ENCODE data around the gene ZSCAN12.

- TF ChIP-seq SP1 (IDR thresholded peaks at IDR 0.05) (no peak), FOXA1 (IDR thresholded peaks at IDR 0.05) (no peak), PKNOX1 (IDR thresholded peaks at IDR 0.05) (no peak), ARNT (IDR thresholded peaks at IDR 0.05) (no peak)
Measured at GRCh38 chr6:28384143-28384533, 15.4 kb downstream of the ZSCAN12 start.
